H9 (cell line): Measurements from ENCODE around the gene LRRC70. TPM values are rescaled to one million over a fixed set of nuclear protein-coding genes. Genes with fewer than 3 reads are reported as not detected.

Experiments used
- DNase-seq: peaks from one replicate; pipeline ENCODE4 v3.0.0-alpha.2; 2017
- H2AFZ ChIP-seq: one replicate; pipeline ENCODE4 v1.6.1; 2013; ENCODE audit warnings: mild to moderate bottlenecking, low read length, control low read depth, moderate library complexity
- H2AK5ac ChIP-seq: 2 replicates; pipeline ENCODE4 v1.6.1; 2013; ENCODE audit warnings: low read length, control low read depth, mixed read lengths; ENCODE audit not compliant: insufficient read length
- H2BK120ac ChIP-seq: one replicate; pipeline ENCODE4 v1.6.1; 2013; ENCODE audit warnings: low read depth, mild to moderate bottlenecking, low read length, control low read depth, inconsistent platforms; ENCODE audit not compliant: poor library complexity, severe bottlenecking
- H2BK12ac ChIP-seq: 2 replicates; pipeline ENCODE4 v1.6.1; 2013; ENCODE audit warnings: low read length, control low read depth, mixed read lengths, low read depth; ENCODE audit not compliant: insufficient read length
- H2BK15ac ChIP-seq: 2 replicates; pipeline ENCODE4 v1.6.1; 2013; ENCODE audit warnings: low read depth, low read length, control low read depth
- H2BK20ac ChIP-seq: one replicate; pipeline ENCODE4 v1.6.1; 2013; ENCODE audit warnings: low read depth, mild to moderate bottlenecking, low read length, control low read depth, inconsistent platforms; ENCODE audit not compliant: poor library complexity, severe bottlenecking
- H2BK5ac ChIP-seq: 2 replicates; pipeline ENCODE4 v1.6.1; 2013; ENCODE audit warnings: low read length, control low read depth, mixed read lengths; ENCODE audit not compliant: insufficient read length
- H3K14ac ChIP-seq: 2 replicates; pipeline ENCODE4 v1.6.1; 2013; ENCODE audit warnings: low read length, control low read depth; ENCODE audit not compliant: insufficient read depth
- H3K18ac ChIP-seq: 2 replicates; pipeline ENCODE4 v1.6.1; 2013; ENCODE audit warnings: low read depth, mild to moderate bottlenecking, mixed read lengths, low read length, control low read depth; ENCODE audit not compliant: insufficient read length
- H3K23ac ChIP-seq: 2 replicates; pipeline ENCODE4 v1.6.1; 2013; ENCODE audit warnings: low read length, control low read depth, mixed read lengths, low read depth; ENCODE audit not compliant: insufficient read length
- H3K23me2 ChIP-seq: 2 replicates; pipeline ENCODE4 v1.6.1; 2013; ENCODE audit warnings: low read depth, mild to moderate bottlenecking, mixed read lengths, low read length, control low read depth; ENCODE audit not compliant: insufficient read length, poor library complexity, severe bottlenecking
- H3K27ac ChIP-seq: 2 replicates; pipeline ENCODE4 v1.5.1; 2013; ENCODE audit warnings: low read length, control low read depth, mixed read lengths, low read depth; ENCODE audit not compliant: insufficient read length
- H3K27me3 ChIP-seq: 2 replicates; pipeline ENCODE4 v1.6.1; 2013; ENCODE audit warnings: low read length, control low read depth, inconsistent platforms; ENCODE audit not compliant: insufficient read depth
- H3K4ac ChIP-seq: 2 replicates; pipeline ENCODE4 v1.6.1; 2013; ENCODE audit warnings: low read depth, mild to moderate bottlenecking, control low read depth, inconsistent platforms, low read length, moderate library complexity
- H3K4me1 ChIP-seq: 2 replicates; pipeline ENCODE4 v1.6.1; 2013; ENCODE audit warnings: low read length, control low read depth, inconsistent platforms; ENCODE audit not compliant: insufficient read depth
- H3K4me2 ChIP-seq: 2 replicates; pipeline ENCODE4 v1.6.1; 2013; ENCODE audit warnings: low read length, control low read depth, mixed read lengths; ENCODE audit not compliant: insufficient read length, insufficient read depth
- H3K56ac ChIP-seq: 2 replicates; pipeline ENCODE4 v1.6.1; 2013; ENCODE audit warnings: low read depth, mild to moderate bottlenecking, mixed read lengths, low read length, control low read depth; ENCODE audit not compliant: insufficient read length
- H3K79me1 ChIP-seq: 2 replicates; pipeline ENCODE4 v1.6.1; 2013; ENCODE audit warnings: low read depth, mild to moderate bottlenecking, moderate library complexity, low read length, control low read depth, inconsistent platforms; ENCODE audit not compliant: insufficient read depth, poor library complexity, severe bottlenecking
- H3K79me2 ChIP-seq: 2 replicates; pipeline ENCODE4 v1.6.1; 2013; ENCODE audit warnings: low read length, control low read depth, inconsistent platforms; ENCODE audit not compliant: insufficient read depth
- H3K9ac ChIP-seq: 2 replicates; pipeline ENCODE4 v1.6.1; 2013; ENCODE audit warnings: low read length, control low read depth, mixed read lengths; ENCODE audit not compliant: insufficient read length; ENCODE audit errors: extremely low read depth
- H3K9me3 ChIP-seq: one replicate; pipeline ENCODE4 v1.6.1; 2013; ENCODE audit warnings: low read depth, low read length, inconsistent platforms; ENCODE audit not compliant: control insufficient read depth
- H3T11ph ChIP-seq: one replicate; pipeline ENCODE4 v1.6.1; 2013; ENCODE audit warnings: mild to moderate bottlenecking, low read length, control low read depth, inconsistent platforms
- H4K20me1 ChIP-seq: one replicate; pipeline ENCODE4 v1.6.1; 2013; ENCODE audit not compliant: control insufficient read depth, insufficient read length, insufficient read depth
- H4K5ac ChIP-seq: 2 replicates; pipeline ENCODE4 v1.6.1; 2013; ENCODE audit warnings: low read depth, mild to moderate bottlenecking, mixed read lengths, low read length, control low read depth; ENCODE audit not compliant: insufficient read length
- H4K8ac ChIP-seq: replicated peaks from 2 replicates; pipeline ENCODE4 v1.6.1; 2013; ENCODE audit warnings: low read length, control low read depth, mixed read lengths, low read depth; ENCODE audit not compliant: insufficient read length
- H4K91ac ChIP-seq: 2 replicates; pipeline ENCODE4 v1.6.1; 2013; ENCODE audit warnings: low read depth, mild to moderate bottlenecking, moderate library complexity, mixed read lengths, low read length, control low read depth; ENCODE audit not compliant: insufficient read length
- H3K27ac Mint-ChIP-seq, 3 experiments: 2 replicates in 2 of 3; 3 replicates in 1 of 3; pipeline ENCODE4 v1.8.0; 2020 to 2021; ENCODE audit warnings: mixed read lengths in 3 of 3, mild to moderate bottlenecking in 1 of 3, moderate library complexity in 1 of 3
- H3K27me3 Mint-ChIP-seq: 2 replicates; pipeline ENCODE4 v1.8.0; 2021; ENCODE audit warnings: low read depth, mild to moderate bottlenecking, moderate library complexity, mixed read lengths
- H3K36me3 Mint-ChIP-seq, 3 experiments: 2 replicates in 2 of 3; 3 replicates in 1 of 3; pipeline ENCODE4 v1.8.0; 2020 to 2021; ENCODE audit warnings: low read depth in 3 of 3, mixed read lengths in 3 of 3; ENCODE audit not compliant: insufficient read depth in 1 of 3
- H3K4me1 Mint-ChIP-seq, 2 experiments: 2 replicates each; pipeline ENCODE4 v1.8.0; 2020; ENCODE audit warnings: mixed read lengths in 2 of 2
- H3K4me3 Mint-ChIP-seq, 2 experiments: 2 replicates in 1 of 2; 3 replicates in 1 of 2; pipeline ENCODE4 v1.8.0; 2020 to 2021; ENCODE audit warnings: mild to moderate bottlenecking in 2 of 2, mixed read lengths in 2 of 2, moderate library complexity in 1 of 2
- H3K9me3 Mint-ChIP-seq, 2 experiments: 2 replicates in 1 of 2; 3 replicates in 1 of 2; pipeline ENCODE4 v1.8.0; 2020; ENCODE audit warnings: mild to moderate bottlenecking in 2 of 2, mixed read lengths in 2 of 2, moderate library complexity in 1 of 2
- WGBS: extraction: QIAGEN DNeasy Blood & Tissue Kit; methylation state at CpG from one replicate; pipeline ENCODE4 v1.1.7; 2013; ENCODE audit warnings: missing lambda C conversion rate, low lambda C conversion rate, mixed read lengths; ENCODE audit not compliant: insufficient read length; ENCODE audit errors: extremely low coverage; 5-methylcytosine and 5-hydroxymethylcytosine counted together
- total RNA-seq: library from RNA; stranded (reverse); gene quantifications from 2 replicates; pipeline ENCODE4 v1.2.1, GENCODE V29; 2021
- TF ChIP-seq, protein P1 (sequence below): fragments of 200-600 bp; sonication (generic); conservative IDR thresholded peaks from 3 replicates; pipeline ENCODE4 v1.8.0; 2021; ENCODE audit warnings: antibody characterized with exemption, mild to moderate bottlenecking

Gene LRRC70
- total RNA-seq, 1 experiment from 2014 or later = 1.1 TPM

DNA sequence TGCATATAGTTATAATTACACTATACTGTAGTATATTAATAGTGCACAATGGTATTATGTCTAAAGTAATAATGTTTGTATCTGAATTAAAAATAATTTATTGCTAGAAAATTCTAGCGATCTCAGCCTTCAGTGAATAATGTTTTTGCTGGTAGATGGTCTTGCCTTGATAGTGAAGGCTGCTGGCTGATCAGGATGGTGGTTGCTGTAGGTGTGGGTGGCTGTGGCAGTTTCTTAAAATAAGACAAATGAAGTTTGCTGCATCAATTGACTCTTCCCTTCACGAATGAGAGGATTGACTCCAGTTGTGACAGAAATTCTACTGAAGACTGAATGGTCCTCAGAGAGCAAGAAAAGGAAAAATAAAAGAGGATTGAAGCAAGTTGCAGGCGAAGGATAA, 19.7 kb upstream of the LRRC70 start:
- no peak overlapping the region for H2BK5ac ChIP-seq
- no peaks in the 10 kb centered on the region for H3K27me3 ChIP-seq
- no peak overlapping the region for H3K4me2 ChIP-seq
- H3K4me3 Mint-ChIP-seq = no peak overlapping the region
- H2BK120ac ChIP-seq = no peak overlapping the region
- DNase-seq = no peak
- H3K4me1 ChIP-seq = peaks cover 3% of the 10 kb centered on the region; the same call in 1 of the 2 replicates
- H4K8ac ChIP-seq = no peak overlapping the region
- no peaks in the 10 kb centered on the region for H3K27me3 Mint-ChIP-seq
- no peaks in the 10 kb centered on the region for H3K79me1 ChIP-seq
- no peak overlapping the region for H3K9ac ChIP-seq
- H3K14ac ChIP-seq = no peak overlapping the region
- no peak overlapping the region for H4K91ac ChIP-seq
- H3T11ph ChIP-seq = no peak overlapping the region
- H2BK15ac ChIP-seq = no peak overlapping the region
- no peak overlapping the region for H2AK5ac ChIP-seq
- no peak overlapping the region for H4K5ac ChIP-seq
- H3K9me3 Mint-ChIP-seq = no peaks in the 10 kb centered on the region; a peak in 1 of 5 replicates
- peaks cover 8 to 21% (median 19%) of the 10 kb centered on the region in 3 experiments; a peak in 6 of 7 replicates for H3K36me3 Mint-ChIP-seq
- TF ChIP-seq, protein P1, sequence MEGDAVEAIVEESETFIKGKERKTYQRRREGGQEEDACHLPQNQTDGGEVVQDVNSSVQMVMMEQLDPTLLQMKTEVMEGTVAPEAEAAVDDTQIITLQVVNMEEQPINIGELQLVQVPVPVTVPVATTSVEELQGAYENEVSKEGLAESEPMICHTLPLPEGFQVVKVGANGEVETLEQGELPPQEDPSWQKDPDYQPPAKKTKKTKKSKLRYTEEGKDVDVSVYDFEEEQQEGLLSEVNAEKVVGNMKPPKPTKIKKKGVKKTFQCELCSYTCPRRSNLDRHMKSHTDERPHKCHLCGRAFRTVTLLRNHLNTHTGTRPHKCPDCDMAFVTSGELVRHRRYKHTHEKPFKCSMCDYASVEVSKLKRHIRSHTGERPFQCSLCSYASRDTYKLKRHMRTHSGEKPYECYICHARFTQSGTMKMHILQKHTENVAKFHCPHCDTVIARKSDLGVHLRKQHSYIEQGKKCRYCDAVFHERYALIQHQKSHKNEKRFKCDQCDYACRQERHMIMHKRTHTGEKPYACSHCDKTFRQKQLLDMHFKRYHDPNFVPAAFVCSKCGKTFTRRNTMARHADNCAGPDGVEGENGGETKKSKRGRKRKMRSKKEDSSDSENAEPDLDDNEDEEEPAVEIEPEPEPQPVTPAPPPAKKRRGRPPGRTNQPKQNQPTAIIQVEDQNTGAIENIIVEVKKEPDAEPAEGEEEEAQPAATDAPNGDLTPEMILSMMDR = no peak
- H2BK20ac ChIP-seq = no peak overlapping the region
- H4K20me1 ChIP-seq = no peaks in the 10 kb centered on the region
- no peaks in the 10 kb centered on the region for H3K79me2 ChIP-seq
- H3K23ac ChIP-seq = no peak overlapping the region
- no CpG with 5 or more reads among the region's 3 CpGs for WGBS
- H3K56ac ChIP-seq = no peak overlapping the region
- no peak overlapping the region for H3K27ac ChIP-seq
- no peak overlapping the region for H3K18ac ChIP-seq
- H3K27ac Mint-ChIP-seq = peak overlapping the region in 2 of 3 experiments; percentile 12 to 26; a peak in 2 of 7 replicates
- H3K9me3 ChIP-seq = no peaks in the 10 kb centered on the region
- no peak overlapping the region for H2AFZ ChIP-seq
- H3K4ac ChIP-seq = no peak overlapping the region
- H2BK12ac ChIP-seq = no peak overlapping the region
- H3K4me1 Mint-ChIP-seq = peaks cover 0 to 4% of the 10 kb centered on the region in 2 experiments; a peak in 3 of 4 replicates
- H3K23me2 ChIP-seq = no peaks in the 10 kb centered on the region
